ENCODE results near the gene CDKN2AIPNL.

GRCh38 chr5:134371834-134372340 is 39.8 kb downstream of the CDKN2AIPNL start:
- TF ChIP-seq POLR2AphosphoS5 (IDR thresholded peaks at IDR 0.05) (no peak), CTCF (IDR thresholded peaks at IDR 0.05) (no peak), POLR2A (IDR thresholded peaks at IDR 0.05; ENCODE audit: low read depth) (no peak)
